ENCODE measurements around the gene DHRS7.

DHRS7 gene

GRCh38 chr14:60184905-60185555 is 19.8 kb upstream of the DHRS7 start:
- no peak for DNase-seq

GRCh38 chr14:60184146-60184904 is 19.1 kb upstream of the DHRS7 start:
- peak; percentile 32 for DNase-seq

DNA sequence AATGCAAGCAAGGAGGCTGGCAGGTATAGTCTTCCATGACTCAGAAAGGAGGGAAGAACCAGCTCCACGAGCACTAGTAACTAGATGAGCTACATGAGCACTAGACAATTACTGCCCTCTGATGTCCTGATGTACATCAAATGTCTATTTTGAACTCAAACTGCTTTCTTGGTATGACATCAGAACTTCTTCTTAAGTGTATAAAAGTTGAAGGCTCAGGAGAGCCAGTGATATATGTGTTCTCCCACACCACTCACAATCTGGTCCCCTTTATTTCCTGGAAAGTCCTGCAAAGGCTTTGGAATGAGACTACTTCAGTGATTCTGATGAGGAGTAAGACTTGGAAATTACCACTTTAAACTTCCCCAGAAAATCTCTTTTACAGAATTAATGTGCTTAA is 18.5 kb upstream of the DHRS7 start:
- no peak for DNase-seq

GRCh38 chr14:60183138-60183537 is 17.9 kb upstream of the DHRS7 start:
- DNase-seq: no peak

GRCh38 chr14:60179431-60179869 is 14.3 kb upstream of the DHRS7 start:
- no peak for DNase-seq

GRCh38 chr14:60178820-60179219 is 13.6 kb upstream of the DHRS7 start:
- DNase-seq: no peak

- DNase-seq: no peak
Measured at GRCh38 chr14:60178164-60178563, 13.0 kb upstream of the DHRS7 start.

- no peak for DNase-seq
Measured at GRCh38 chr14:60175255-60175902, 10.2 kb upstream of the DHRS7 start.

- DNase-seq: no peak
Measured at GRCh38 chr14:60174352-60175254, 9.4 kb upstream of the DHRS7 start.

DNA sequence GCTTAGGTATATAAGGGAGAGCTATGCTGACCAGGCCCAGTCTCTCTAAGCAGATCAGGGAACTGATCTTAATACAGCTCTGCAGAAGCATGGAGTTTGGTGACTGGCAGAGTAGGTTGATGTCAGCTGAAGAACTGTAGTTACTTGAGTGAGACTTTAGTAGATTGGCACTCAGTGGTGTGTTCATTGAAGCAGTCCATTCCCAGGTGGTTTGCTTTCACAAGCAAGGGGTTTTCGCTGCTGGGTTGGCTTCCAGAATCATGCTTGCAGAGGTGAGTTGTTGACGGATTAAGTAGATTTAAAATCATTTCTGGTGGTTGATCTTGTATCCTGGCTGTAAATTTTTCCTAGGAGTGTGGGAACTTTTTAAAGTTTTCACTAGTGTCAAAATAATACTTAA is 6.5 kb upstream of the DHRS7 start:
- no peak for DNase-seq

DNA sequence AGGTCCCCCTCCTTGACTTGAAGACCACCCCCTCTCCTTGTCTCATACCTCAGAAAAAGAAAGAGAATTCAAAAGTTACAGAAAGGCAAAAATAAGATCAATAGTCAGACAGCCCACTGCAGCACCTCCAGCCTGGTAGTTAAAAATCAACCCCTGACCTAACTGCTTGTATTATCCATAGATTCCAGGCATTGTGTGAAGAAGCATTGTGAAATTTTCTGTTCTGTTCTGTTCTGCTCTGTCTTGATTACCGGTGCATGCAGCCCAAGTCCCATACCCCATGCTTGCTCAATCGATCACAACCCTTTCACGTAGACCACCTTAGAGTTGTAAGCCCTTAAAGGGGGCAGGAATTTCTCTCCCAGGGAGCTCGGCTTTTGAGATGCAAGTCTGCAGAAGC is 5.8 kb upstream of the DHRS7 start:
- DNase-seq: no peak

GRCh38 chr14:60169722-60170121 is 4.5 kb upstream of the DHRS7 start:
- no peak for DNase-seq

GRCh38 chr14:60166142-60166541 is 944 bp upstream of the DHRS7 start:
- no peak for DNase-seq

DNA sequence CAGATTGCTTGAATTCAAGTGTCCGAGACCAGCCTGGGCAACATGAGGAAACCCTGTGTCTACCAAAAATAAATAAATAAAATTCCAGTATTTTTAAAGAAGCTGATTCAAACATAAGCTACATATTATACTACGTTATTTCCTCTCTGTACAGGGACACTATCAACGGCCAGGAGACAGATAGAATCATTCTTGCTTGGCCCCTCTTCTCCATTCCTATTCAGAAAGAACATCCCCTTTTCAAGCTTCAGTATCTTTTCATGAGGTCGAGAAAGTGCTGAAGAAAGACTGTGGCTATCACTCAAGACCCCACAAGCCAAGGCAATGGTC is 314 bp upstream of the DHRS7 start:
- no peak for DNase-seq

DNA sequence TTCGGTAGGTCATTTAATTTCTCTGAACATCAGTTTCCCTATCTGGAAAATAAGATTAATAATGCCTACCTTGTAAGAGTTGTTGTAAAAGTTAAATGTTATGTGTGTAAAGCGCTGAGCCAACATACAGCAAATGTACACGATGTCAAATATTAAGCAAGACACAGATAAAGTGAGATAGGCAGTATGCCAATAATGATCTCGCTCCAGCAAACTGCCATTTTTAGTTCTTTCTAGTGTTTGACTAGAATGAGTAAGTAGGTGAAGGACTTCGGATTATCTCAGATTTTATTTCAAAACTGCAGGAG is 840 bp downstream of the DHRS7 start:
- DNase-seq: no peak

- DNase-seq: no peak
Measured at GRCh38 chr14:60163693-60164092, 1.5 kb downstream of the DHRS7 start.

GRCh38 chr14:60161196-60162107 is 3.7 kb downstream of the DHRS7 start:
- DNase-seq: no peak

- DNase-seq: no peak
Measured at GRCh38 chr14:60160422-60160821, 4.8 kb downstream of the DHRS7 start.

GRCh38 chr14:60154671-60155070 is 10.5 kb downstream of the DHRS7 start:
- DNase-seq: no peak

- DNase-seq: no peak
Measured at GRCh38 chr14:60153991-60154390, 11.2 kb downstream of the DHRS7 start.

DNA sequence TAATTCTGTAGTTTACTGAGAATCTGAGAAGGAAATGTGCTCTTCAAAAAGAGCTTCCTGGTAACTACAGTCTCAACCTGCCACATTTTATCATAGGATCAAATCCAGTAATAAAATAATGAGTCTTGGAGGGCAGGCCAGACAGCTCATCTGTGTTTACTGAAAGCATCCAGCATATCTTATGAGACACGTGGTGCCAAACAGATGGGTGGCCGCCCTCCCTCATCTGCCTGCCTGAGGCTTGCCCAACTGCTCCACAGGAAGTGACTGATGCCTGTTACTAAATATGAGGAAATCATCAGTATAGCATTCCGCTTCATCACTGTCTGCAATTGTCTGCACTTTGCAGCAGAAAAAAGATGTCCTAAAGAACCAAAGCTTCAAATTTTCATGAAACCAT is 13.5 kb downstream of the DHRS7 start:
- no peak for DNase-seq

DNA sequence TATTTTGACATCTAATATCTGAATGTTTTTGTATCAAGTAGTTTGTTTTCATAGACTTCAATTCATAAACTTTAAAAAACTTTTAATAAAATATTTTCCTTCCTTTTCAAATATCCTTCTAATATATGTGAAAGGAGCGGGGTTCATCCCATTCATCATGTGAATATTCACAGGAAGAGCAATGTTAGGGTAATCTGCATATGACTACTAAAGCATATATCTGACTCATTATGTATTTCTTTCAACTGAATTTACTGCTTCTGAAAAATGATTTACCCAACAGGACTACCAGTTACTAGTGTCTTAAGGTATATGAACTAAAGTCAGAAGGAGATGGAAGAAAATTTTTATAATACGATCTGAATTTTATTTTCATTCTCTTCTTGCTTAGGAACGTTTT is 30.5 kb downstream of the DHRS7 start:
- DNase-seq: no peak
